Measurements from ENCODE around the gene PYGL. TPM values are rescaled to one million over a fixed set of nuclear protein-coding genes. Genes with fewer than 3 reads are reported as not detected.
"Not testable (repeated sequence)": the region's sequence is repeated elsewhere in the genome, so short reads cannot be mapped to it uniquely, and the experiment has no call there.

Gene PYGL
- total RNA-seq, 1 experiment from 2014 or later: 32.5 TPM

- Histone ChIP-seq H3K27me3 (replicated peaks) (no peaks in the 10 kb centered on the region), H3K27ac (no peak overlapping the region), H3K4me3 (no peak overlapping the region), H3K36me3 (peaks cover 7% of the 10 kb centered on the region), H3K9me3 (replicated peaks) (no peaks in the 10 kb centered on the region), H3K4me1 (replicated peaks) (no peaks in the 10 kb centered on the region)
- no peak for DNase-seq (ENCODE audit: low read depth in 1 of 2, low spot score in 2 of 2)
Observed at GRCh38 chr14:50928002-50928635, 16.2 kb downstream of the PYGL start.

- no peak overlapping the region for H3K4me3 ChIP-seq
- no peak for DNase-seq (ENCODE audit: low read depth in 1 of 2, low spot score in 2 of 2)
- no peak overlapping the region for H3K27ac ChIP-seq
- no peaks in the 10 kb centered on the region for H3K27me3 ChIP-seq (replicated peaks)
- peaks cover 12% of the 10 kb centered on the region for H3K36me3 ChIP-seq
- H3K4me1 ChIP-seq (replicated peaks): no peaks in the 10 kb centered on the region
- no peaks in the 10 kb centered on the region for H3K9me3 ChIP-seq (replicated peaks)
Observed at GRCh38 chr14:50926851-50927386, 17.4 kb downstream of the PYGL start.

DNA sequence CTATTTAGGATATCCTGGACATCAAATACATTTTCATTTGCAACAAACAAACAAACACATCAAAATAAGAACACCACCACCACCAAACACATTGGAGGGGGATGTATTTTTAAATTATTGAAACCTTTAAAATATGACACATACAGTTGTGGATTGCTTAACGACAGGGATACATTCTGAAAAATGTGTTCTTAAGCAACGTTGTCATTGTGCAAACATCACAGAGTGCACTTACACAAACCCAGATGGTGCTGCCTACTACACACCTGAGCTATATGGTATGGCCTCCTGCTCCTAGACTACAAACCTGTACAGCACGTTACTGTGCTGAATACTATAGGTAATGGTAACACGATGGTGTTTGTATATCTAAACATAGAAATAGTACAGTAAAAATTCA, 19.4 kb downstream of the PYGL start:
- no peak overlapping the region for H3K27ac ChIP-seq
- no peak for DNase-seq (ENCODE audit: low read depth in 1 of 2, low spot score in 2 of 2)
- H3K9me3 ChIP-seq (replicated peaks): no peaks in the 10 kb centered on the region
- H3K27me3 ChIP-seq (replicated peaks): no peaks in the 10 kb centered on the region
- peaks cover 18% of the 10 kb centered on the region for H3K4me1 ChIP-seq (replicated peaks)
- H3K36me3 ChIP-seq: peaks cover 7% of the 10 kb centered on the region
- H3K4me3 ChIP-seq: no peak overlapping the region

DNA sequence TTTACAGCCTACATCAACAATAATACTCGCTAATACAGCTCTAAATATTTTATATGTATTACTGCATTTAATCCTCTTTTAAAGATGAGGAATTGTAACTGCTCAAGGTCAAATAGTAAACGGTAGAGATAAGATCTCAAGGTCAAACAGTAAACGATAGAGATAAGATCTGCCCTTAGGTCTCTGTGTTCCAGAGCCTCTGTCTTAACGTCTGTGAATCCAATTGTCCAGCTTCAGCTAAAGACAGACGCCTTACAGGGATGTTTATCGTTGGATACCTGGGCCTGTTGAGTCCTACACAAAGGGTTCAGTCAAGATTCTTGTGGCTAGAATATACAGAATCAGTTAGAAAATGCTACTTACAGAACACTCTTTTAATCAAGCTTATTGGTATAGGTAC, 20.0 kb downstream of the PYGL start:
- no peaks in the 10 kb centered on the region for H3K27me3 ChIP-seq (replicated peaks)
- no peaks in the 10 kb centered on the region for H3K9me3 ChIP-seq (replicated peaks)
- no peak overlapping the region for H3K27ac ChIP-seq
- H3K36me3 ChIP-seq: peaks cover 4% of the 10 kb centered on the region
- no peak for DNase-seq (ENCODE audit: low read depth in 1 of 2, low spot score in 2 of 2)
- peaks cover 18% of the 10 kb centered on the region for H3K4me1 ChIP-seq (replicated peaks)
- no peak overlapping the region for H3K4me3 ChIP-seq

DNA sequence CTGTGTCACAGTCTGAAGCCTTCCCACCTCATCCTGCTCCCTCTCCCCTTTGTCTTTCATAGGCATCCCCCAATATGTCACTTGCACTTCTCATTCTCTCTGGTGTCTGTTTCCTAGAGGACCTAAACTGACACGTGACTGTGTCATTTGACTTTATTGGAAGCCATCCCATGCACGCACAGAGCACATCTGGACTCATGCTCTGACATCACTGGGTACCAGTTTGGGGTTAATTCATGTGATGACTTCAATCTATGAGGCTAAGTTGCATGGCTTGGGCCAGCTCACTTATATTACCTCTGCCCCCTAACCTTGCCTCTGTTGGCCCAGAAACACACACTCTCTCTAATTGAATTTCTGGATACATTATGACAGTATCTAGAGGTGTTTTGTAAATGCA, 21.5 kb downstream of the PYGL start:
- Histone ChIP-seq H3K4me1 (replicated peaks) (peaks cover 18% of the 10 kb centered on the region), H3K27me3 (replicated peaks) (no peaks in the 10 kb centered on the region), H3K27ac (no peak overlapping the region), H3K36me3 (peaks cover 4% of the 10 kb centered on the region), H3K4me3 (no peak overlapping the region), H3K9me3 (replicated peaks) (no peaks in the 10 kb centered on the region)
- DNase-seq (ENCODE audit: low read depth in 1 of 2, low spot score in 2 of 2): no peak

DNA sequence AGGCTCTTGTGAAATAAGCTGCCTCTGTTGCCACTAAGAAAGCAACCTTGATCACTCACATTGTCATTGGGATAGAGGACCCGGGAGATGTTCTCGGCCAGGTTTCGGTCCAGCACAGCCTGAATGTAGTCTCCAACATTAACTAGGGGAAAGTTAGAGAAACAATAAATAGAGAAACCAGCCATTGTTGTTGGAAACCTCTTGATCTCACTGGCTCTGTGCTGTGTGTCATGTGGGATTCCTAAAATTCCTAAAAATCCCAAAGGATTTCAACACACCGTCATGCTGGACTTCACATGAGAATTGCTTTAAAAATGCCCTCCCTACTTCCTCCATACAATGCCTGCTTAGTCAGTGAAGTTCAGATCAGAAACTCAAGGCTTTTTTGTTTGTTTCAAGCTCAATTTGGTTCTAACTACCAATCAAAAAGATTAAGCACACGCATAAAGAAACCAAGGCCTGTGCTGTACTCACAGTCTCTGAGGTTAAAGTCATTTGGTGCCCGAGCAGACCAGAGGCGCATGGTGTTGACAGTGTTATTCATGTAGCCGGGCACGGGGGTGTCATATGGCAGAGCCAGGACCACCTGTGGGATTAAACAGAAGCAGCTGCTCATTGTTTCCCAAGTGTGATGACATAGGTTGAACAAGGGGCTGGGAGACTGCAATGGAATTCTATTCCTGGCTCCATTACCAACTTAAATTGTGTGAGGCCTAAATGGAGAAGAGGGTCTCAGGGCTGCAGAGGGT, 23.6 kb downstream of the PYGL start:
- DNase-seq (ENCODE audit: low read depth in 1 of 2, low spot score in 2 of 2): peak; percentile 65 to 88
- Histone ChIP-seq H3K27ac (peak overlapping the region; percentile 93), H3K4me3 (no peak overlapping the region), H3K27me3 (replicated peaks) (no peaks in the 10 kb centered on the region), H3K4me1 (replicated peaks) (peaks cover 18% of the 10 kb centered on the region), H3K36me3 (peaks cover 4% of the 10 kb centered on the region), H3K9me3 (replicated peaks) (no peaks in the 10 kb centered on the region)

DNA sequence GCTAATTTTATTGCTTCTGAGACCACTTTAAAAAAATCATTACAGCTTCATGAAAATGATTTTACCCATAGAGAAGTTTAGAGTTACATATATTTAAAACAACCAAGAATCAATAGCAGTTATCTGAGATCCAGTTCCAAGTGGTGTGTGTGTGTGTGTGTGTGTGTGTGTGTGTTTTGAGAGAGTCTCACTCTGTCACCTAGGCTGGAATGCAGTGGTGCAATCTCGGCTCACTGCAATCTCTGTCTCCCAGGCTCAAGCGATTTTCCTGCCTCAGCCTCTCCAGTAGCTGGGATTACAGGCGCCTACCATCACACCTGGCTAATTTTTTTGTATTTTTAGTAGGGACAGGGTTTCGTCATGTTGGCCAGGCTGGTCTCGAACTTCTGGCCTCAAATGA, 24.8 kb downstream of the PYGL start:
- H3K4me1 ChIP-seq (replicated peaks): peaks cover 18% of the 10 kb centered on the region
- H3K27me3 ChIP-seq (replicated peaks); DNase-seq (ENCODE audit: low read depth in 1 of 2, low spot score in 2 of 2); H3K9me3 ChIP-seq (replicated peaks); H3K36me3 ChIP-seq; H3K4me3 ChIP-seq; H3K27ac ChIP-seq: not testable (repeated sequence)

DNA sequence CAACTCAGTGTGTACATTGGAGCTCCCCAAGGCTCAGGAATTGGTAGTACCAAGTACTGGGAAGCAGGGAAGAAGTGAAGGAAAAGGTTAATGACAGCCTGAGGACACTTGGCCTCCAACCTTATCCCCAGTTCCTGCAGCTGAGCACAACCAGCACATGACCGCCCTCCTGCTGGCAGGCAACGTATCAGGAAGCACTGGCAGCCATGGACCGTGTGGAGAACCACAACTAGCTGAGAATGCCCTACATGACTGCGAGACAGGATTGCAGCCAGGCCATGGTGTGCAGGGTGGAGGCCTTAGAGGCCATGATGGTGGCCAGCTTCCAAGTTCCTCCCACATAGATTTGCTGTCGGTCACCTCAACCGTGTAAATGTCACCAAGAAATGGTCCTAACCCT, 26.8 kb downstream of the PYGL start:
- Histone ChIP-seq H3K27me3 (replicated peaks) (no peaks in the 10 kb centered on the region), H3K36me3 (peaks cover 9% of the 10 kb centered on the region)

DNA sequence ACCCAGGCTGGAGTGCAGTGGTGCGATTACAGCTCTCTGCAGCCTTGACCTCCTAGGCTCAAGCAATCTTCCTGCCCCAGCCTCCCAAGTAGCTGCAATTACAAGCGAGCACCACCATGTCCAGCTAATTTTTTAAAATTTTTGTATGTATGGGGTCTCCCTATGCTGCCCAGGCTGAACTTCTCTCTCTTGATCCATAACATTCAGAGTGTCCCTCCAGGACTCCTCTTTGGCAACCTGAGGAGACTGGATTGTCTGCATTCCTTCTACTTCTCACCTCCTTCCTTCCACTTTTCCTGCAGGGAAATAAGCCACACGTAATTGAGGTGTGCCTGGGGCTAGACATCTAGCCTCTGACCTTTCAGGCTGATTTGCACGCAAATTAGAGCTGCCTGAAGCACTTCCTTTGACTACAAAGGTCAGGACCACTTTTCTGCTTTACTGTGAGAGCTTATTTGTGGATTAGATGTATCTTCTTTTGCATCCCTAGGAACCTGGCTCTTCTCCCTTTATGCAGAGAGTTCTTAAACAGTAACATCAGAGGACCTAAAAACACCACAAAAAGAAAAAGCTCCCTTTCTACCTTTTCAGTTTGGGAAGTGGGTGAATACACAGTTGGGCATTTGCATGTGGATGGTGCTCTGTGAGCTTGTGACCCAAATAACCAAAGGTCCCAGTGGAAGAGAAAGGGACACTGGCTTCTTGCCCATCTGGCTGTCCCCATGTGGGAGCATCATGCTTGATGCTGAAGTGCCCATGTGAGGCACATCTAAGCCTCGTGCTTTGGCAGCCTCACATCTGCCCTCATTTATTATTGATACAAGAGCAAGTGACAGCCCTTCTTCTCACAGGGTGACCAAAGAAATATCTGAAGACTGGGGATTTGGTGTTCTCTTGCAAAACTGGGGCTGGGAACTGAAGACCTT, 33.5 kb downstream of the PYGL start:
- no peak overlapping the region for H3K4me3 ChIP-seq
- DNase-seq (ENCODE audit: low read depth in 1 of 2, low spot score in 2 of 2): no peak
- no peak overlapping the region for H3K27ac ChIP-seq
- H3K36me3 ChIP-seq: peaks cover 24% of the 10 kb centered on the region
- peaks cover 5% of the 10 kb centered on the region for H3K4me1 ChIP-seq (replicated peaks)
- H3K9me3 ChIP-seq (replicated peaks): no peaks in the 10 kb centered on the region
- H3K27me3 ChIP-seq (replicated peaks): no peaks in the 10 kb centered on the region

More for the DNA sequence above, 26.8 kb downstream of the PYGL start:
- no peak for DNase-seq (ENCODE audit: low read depth in 1 of 2, low spot score in 2 of 2)
- Histone ChIP-seq H3K4me3 (no peak overlapping the region), H3K9me3 (replicated peaks) (no peaks in the 10 kb centered on the region), H3K27ac (no peak overlapping the region), H3K4me1 (replicated peaks) (peaks cover 24% of the 10 kb centered on the region)

DNA sequence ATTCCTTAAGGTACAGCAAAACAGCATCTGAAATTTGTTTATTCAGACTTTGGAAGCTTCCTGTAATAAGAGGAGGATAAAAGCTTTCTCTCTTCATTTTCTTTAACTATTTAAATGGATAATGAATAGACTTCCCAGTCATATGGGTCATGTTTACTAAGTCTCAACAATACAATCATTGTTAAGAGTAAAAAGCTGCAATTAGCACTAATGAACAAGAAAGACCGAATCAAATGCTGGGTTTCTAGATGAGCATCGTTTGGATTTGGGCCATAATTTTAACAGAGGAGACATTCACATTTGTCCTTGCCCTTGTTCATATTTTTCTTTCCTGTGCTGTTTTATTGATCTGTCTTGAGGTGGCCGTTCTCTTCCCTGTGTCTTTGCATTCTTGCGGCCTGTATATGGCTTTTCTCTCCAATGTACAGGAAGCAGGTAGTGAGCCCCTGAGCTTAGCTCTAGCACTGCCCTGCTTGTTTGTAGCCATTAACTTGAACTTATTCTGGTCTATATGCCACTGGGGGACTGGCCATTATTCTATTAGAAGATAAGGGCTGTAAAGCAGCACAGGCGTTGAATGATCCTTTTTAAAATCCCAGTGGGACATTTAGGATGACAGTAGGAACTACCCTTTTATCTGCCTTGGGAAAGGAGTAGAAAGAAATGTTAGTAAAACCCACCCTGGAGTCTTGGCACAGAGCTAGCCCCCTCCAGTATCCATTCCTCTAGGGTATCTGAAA, 37.8 kb downstream of the PYGL start:
- no peak overlapping the region for H3K4me3 ChIP-seq
- DNase-seq (ENCODE audit: low read depth in 1 of 2, low spot score in 2 of 2): no peak
- H3K36me3 ChIP-seq: peaks cover 13% of the 10 kb centered on the region
- no peaks in the 10 kb centered on the region for H3K9me3 ChIP-seq (replicated peaks)
- H3K4me1 ChIP-seq (replicated peaks): no peaks in the 10 kb centered on the region
- H3K27ac ChIP-seq: no peak overlapping the region
- no peaks in the 10 kb centered on the region for H3K27me3 ChIP-seq (replicated peaks)

- H3K9me3 ChIP-seq (replicated peaks): no peaks in the 10 kb centered on the region
- no peak overlapping the region for H3K4me3 ChIP-seq
- no peaks in the 10 kb centered on the region for H3K4me1 ChIP-seq (replicated peaks)
- no peak for DNase-seq (ENCODE audit: low read depth in 1 of 2, low spot score in 2 of 2)
- no peak overlapping the region for H3K27ac ChIP-seq
- H3K27me3 ChIP-seq (replicated peaks): no peaks in the 10 kb centered on the region
- H3K36me3 ChIP-seq: peaks cover 13% of the 10 kb centered on the region
Observed at GRCh38 chr14:50904719-50905118, 39.6 kb downstream of the PYGL start.

DNA sequence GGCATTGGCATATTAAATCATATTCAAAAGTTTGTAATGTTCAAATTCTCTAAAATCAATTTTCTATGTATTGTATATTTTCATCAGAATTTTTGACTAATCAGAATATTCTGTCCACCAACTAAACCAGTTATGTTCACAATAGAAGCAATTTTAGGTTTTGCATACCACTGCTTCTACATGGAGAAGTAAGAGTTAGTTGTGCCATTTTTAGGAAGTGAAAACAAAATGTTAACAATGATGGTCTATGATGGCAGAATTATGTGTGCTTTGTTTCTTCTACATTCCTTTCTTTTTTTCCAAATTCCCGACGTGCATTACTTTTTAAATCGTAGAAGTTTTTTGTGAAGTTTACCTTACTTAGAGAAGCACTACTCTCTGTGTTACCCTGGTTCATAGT, 42.9 kb downstream of the PYGL start:
- Histone ChIP-seq H3K9me3 (replicated peaks) (no peaks in the 10 kb centered on the region), H3K4me1 (replicated peaks) (no peaks in the 10 kb centered on the region), H3K36me3 (peaks cover 4% of the 10 kb centered on the region; the same call in 1 of the 2 replicates), H3K27ac (no peak overlapping the region), H3K4me3 (no peak overlapping the region), H3K27me3 (replicated peaks) (no peaks in the 10 kb centered on the region)
- no peak for DNase-seq (ENCODE audit: low read depth in 1 of 2, low spot score in 2 of 2)

GRCh38 chr14:50897658-50898175, 46.6 kb downstream of the PYGL start:
- Histone ChIP-seq H3K27me3 (replicated peaks) (no peaks in the 10 kb centered on the region), H3K36me3 (no peaks in the 10 kb centered on the region), H3K4me1 (replicated peaks) (no peaks in the 10 kb centered on the region), H3K9me3 (replicated peaks) (no peaks in the 10 kb centered on the region), H3K4me3 (no peak overlapping the region), H3K27ac (no peak overlapping the region)
- no peak for DNase-seq (ENCODE audit: low read depth in 1 of 2, low spot score in 2 of 2)
